ENCODE data around the gene FAM187B. TPM values are rescaled to one million over a fixed set of nuclear protein-coding genes. Genes with fewer than 3 reads are reported as not detected.

FAM187B gene
- total RNA-seq, 3 donors from 2014 or later = not detected

GRCh38 chr19:35216833-35217648 lies 11.5 kb downstream of the FAM187B start:
- Histone ChIP-seq H3K4me1 (ENCODE audit: low read depth) (peaks cover 20% of the 10 kb centered on the region), H3K4me3 (no peak overlapping the region), H3K9me3 (peaks cover 5% of the 10 kb centered on the region), H3K36me3 (ENCODE audit: low read depth) (no peaks in the 10 kb centered on the region)
- DNase-seq (peak in 1 of 3 donors; percentile 54), ATAC-seq (peak; percentile 20)
- TF ChIP-seq CTCF (IDR thresholded peaks at IDR 0.05) = no peak
- intact Hi-C loops (cut with DNase I, micrococcal nuclease) = no loop called here

- H3K4me3 ChIP-seq = no peak overlapping the region
- peaks cover 20% of the 10 kb centered on the region for H3K4me1 ChIP-seq (ENCODE audit: low read depth)
- peaks cover 5% of the 10 kb centered on the region for H3K9me3 ChIP-seq
- no peak for TF ChIP-seq CTCF (IDR thresholded peaks at IDR 0.05)
- no peak for ATAC-seq
- intact Hi-C loops (cut with DNase I, micrococcal nuclease) = no loop called here
- no peak for DNase-seq
- no peaks in the 10 kb centered on the region for H3K36me3 ChIP-seq (ENCODE audit: low read depth)
Observed at GRCh38 chr19:35216016-35216832, 12.3 kb downstream of the FAM187B start.

- H3K9me3 ChIP-seq = peaks cover 5% of the 10 kb centered on the region
- H3K4me1 ChIP-seq (ENCODE audit: low read depth) = peaks cover 20% of the 10 kb centered on the region
- intact Hi-C loops (cut with DNase I, micrococcal nuclease) = no loop called here
- no peak for ATAC-seq
- DNase-seq = no peak
- no peaks in the 10 kb centered on the region for H3K36me3 ChIP-seq (ENCODE audit: low read depth)
- H3K4me3 ChIP-seq = no peak overlapping the region
- no peak for TF ChIP-seq CTCF (IDR thresholded peaks at IDR 0.05)
Observed at GRCh38 chr19:35214766-35215422, 13.6 kb downstream of the FAM187B start.

- Histone ChIP-seq H3K4me3 (no peak overlapping the region), H3K9me3 (peaks cover 5% of the 10 kb centered on the region), H3K4me1 (ENCODE audit: low read depth) (peaks cover 20% of the 10 kb centered on the region), H3K36me3 (ENCODE audit: low read depth) (no peaks in the 10 kb centered on the region)
- TF ChIP-seq CTCF (IDR thresholded peaks at IDR 0.05) = no peak
- DNase-seq (peak; percentile 64 to 91 (median 74)), ATAC-seq (peak; percentile 85)
- intact Hi-C loops (cut with DNase I, micrococcal nuclease) = no loop called here
Observed at GRCh38 chr19:35213663-35214632, 14.6 kb downstream of the FAM187B start.

GRCh38 chr19:35212241-35212640 lies 16.3 kb downstream of the FAM187B start:
- Histone ChIP-seq H3K4me1 (ENCODE audit: low read depth) (peaks cover 20% of the 10 kb centered on the region), H3K36me3 (ENCODE audit: low read depth) (no peaks in the 10 kb centered on the region), H3K9me3 (peaks cover 5% of the 10 kb centered on the region), H3K4me3 (no peak overlapping the region)
- ATAC-seq (no peak), DNase-seq (no peak)
- no peak for TF ChIP-seq CTCF (IDR thresholded peaks at IDR 0.05)
- intact Hi-C loops (cut with DNase I, micrococcal nuclease) = no loop called here
